AML-193 (cell line): ENCODE data around the gene EFHD1.

Experiments
- DNase-seq, 2 experiments: peaks; one replicate each; lab custom pipeline; 2025; lab: John Stamatoyannopoulos, UW

Gene EFHD1

GRCh38 chr2:232633413-232634205 lies at the start of gene EFHD1:
TSS of gene EFHD1 (plus strand) at chr2:232633604. CDS start at chr2:232633705, 101 bp downstream.
- DNase-seq = no peak

- DNase-seq = no peak
Measured at GRCh38 chr2:232584238-232584637, 49.2 kb upstream of the EFHD1 start.

- no peak for DNase-seq
Measured at GRCh38 chr2:232586943-232587505, 46.4 kb upstream of the EFHD1 start.

- DNase-seq = no peak
Measured at GRCh38 chr2:232587512-232587911, 45.9 kb upstream of the EFHD1 start.

- no peak for DNase-seq
Measured at GRCh38 chr2:232588031-232588430, 45.4 kb upstream of the EFHD1 start.

GRCh38 chr2:232588680-232589585 lies 44.5 kb upstream of the EFHD1 start:
- no peak for DNase-seq

GRCh38 chr2:232592772-232593395 lies 40.5 kb upstream of the EFHD1 start:
- DNase-seq = no peak

- no peak for DNase-seq
Measured at GRCh38 chr2:232593982-232594381, 39.4 kb upstream of the EFHD1 start.

- DNase-seq = no peak
Measured at GRCh38 chr2:232597362-232598079, 35.9 kb upstream of the EFHD1 start.

- DNase-seq = no peak
Measured at GRCh38 chr2:232598293-232598692, 35.1 kb upstream of the EFHD1 start.

- no peak for DNase-seq
Measured at GRCh38 chr2:232600053-232600773, 33.2 kb upstream of the EFHD1 start.

GRCh38 chr2:232603283-232603682 lies 30.1 kb upstream of the EFHD1 start:
- DNase-seq = no peak

GRCh38 chr2:232604535-232604934 lies 28.9 kb upstream of the EFHD1 start:
- DNase-seq = no peak

- DNase-seq = no peak
Measured at GRCh38 chr2:232607011-232607410, 26.4 kb upstream of the EFHD1 start.

- no peak for DNase-seq
Measured at GRCh38 chr2:232609607-232610006, 23.8 kb upstream of the EFHD1 start.

GRCh38 chr2:232610081-232610480 lies 23.3 kb upstream of the EFHD1 start:
- no peak for DNase-seq

GRCh38 chr2:232611061-232611460 lies 22.3 kb upstream of the EFHD1 start:
- DNase-seq = no peak

- DNase-seq = peak; percentile 2 to 3
Measured at GRCh38 chr2:232611559-232612218, 21.7 kb upstream of the EFHD1 start.

GRCh38 chr2:232613538-232614134 lies 19.8 kb upstream of the EFHD1 start:
- no peak for DNase-seq

- DNase-seq = no peak
Measured at GRCh38 chr2:232615339-232615738, 18.1 kb upstream of the EFHD1 start.
